ENCODE data around the gene ZC4H2.

Gene ZC4H2

DNA sequence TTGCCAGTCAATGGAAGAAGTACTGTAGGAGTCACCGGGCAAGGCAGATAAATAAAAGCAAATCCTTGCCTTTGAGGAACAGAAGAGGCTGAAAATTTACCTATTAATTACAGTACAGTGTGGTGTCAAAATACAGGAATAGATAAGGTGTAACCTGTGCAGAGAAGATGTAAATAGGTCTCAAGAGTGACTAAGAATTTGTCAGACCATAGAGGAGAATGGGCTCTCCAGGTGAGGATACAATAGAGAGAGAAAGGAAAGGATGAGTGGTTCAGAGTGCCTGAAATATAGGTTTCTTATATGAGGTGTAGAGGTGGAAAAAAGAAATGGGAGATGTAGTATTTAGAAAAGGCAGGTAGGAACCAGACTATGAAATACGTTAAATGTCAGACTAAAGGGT is 801 bp upstream of the ZC4H2 start:
- Histone ChIP-seq H3K36me3 (replicated peaks in 1 of 2; ENCODE audit: control insufficient read depth in 2 of 2, insufficient read depth in 2 of 2, low read length in 2 of 2) (no peaks in the 10 kb centered on the region), H3K27me3 (ENCODE audit: control insufficient read depth in 3 of 3, insufficient read depth in 3 of 3, low read depth in 1 of 3, low read length in 3 of 3) (no peaks in the 10 kb centered on the region), H3K9ac (ENCODE audit: low read depth, low read length, poor library complexity) (no peak overlapping the region), H2BK5ac (ENCODE audit: low read length) (no peak overlapping the region), H2BK120ac (ENCODE audit: low read depth, low read length) (no peak overlapping the region), H3K14ac (ENCODE audit: low read length) (no peak overlapping the region), H2AFZ (ENCODE audit: low read length) (peak overlapping the region; percentile 88), H3K4me1 (ENCODE audit: control insufficient read depth in 2 of 2, insufficient read depth in 1 of 2, low read depth in 1 of 2, low read length in 2 of 2) (peaks cover 0 to 3% of the 10 kb centered on the region in 2 donors), H3K4me2 (ENCODE audit: insufficient read depth, low read length, poor library complexity, severe bottlenecking) (peak overlapping the region; percentile 48), H2BK12ac (ENCODE audit: low read length) (no peak overlapping the region), H4K91ac (ENCODE audit: low read depth, low read length, poor library complexity) (no peak overlapping the region), H2BK15ac (ENCODE audit: low read length) (no peak overlapping the region), H2AK5ac (ENCODE audit: low read depth, low read length) (no peak overlapping the region), H4K8ac (ENCODE audit: low read depth, low read length) (no peak overlapping the region), H3K18ac (ENCODE audit: low read length) (no peak overlapping the region), H3K9me3 (replicated peaks in 1 of 2; ENCODE audit: control insufficient read depth in 2 of 2, insufficient read depth in 1 of 2, low read depth in 1 of 2, low read length in 2 of 2) (peaks cover 2 to 10% of the 10 kb centered on the region in 2 donors), H3K23ac (ENCODE audit: low read depth, low read length, poor library complexity) (no peak overlapping the region), H3K4me3 (ENCODE audit: low read length in 2 of 2) (peak overlapping the region in 1 of 2 donors; percentile 65), H3K27ac (replicated peaks; ENCODE audit: low read length) (no peak overlapping the region), H3K4ac (ENCODE audit: low read length) (no peak overlapping the region), H3K79me1 (ENCODE audit: low read depth, low read length) (no peaks in the 10 kb centered on the region)
- no peak for DNase-seq (ENCODE audit: low spot score)
- no CpG with 5 or more reads among the region's 2 CpGs for WGBS, 2 donors (ENCODE audit: extremely low coverage in 2 of 2, insufficient read length in 2 of 2, insufficient replicate concordance in 1 of 2)

DNA sequence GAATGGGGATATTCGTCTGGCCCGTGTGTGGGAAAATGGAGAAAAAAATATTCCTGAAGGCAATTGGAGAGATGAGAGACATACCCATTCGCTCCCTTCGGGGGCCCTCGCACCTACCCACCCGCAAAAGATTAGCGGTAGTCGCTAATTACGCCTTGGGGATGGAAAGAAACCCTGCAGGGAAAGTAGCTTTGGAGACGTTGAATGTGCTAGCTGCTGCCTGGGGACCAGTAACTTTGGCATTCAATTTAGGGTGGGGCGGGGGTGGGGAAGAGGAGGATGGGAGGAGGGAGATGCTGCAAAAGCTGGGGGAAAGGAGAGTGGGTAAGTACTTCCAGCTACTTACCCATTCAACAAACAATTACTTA is 407 bp upstream of the ZC4H2 start:
- H3K23ac ChIP-seq (ENCODE audit: low read depth, low read length, poor library complexity), result no peak overlapping the region
- no peak overlapping the region for H2BK12ac ChIP-seq (ENCODE audit: low read length)
- H2AK5ac ChIP-seq (ENCODE audit: low read depth, low read length), result no peak overlapping the region
- no peak overlapping the region for H4K91ac ChIP-seq (ENCODE audit: low read depth, low read length, poor library complexity)
- H3K18ac ChIP-seq (ENCODE audit: low read length), result no peak overlapping the region
- no peak overlapping the region for H3K9ac ChIP-seq (ENCODE audit: low read depth, low read length, poor library complexity)
- H3K4me1 ChIP-seq (ENCODE audit: control insufficient read depth in 2 of 2, insufficient read depth in 1 of 2, low read depth in 1 of 2, low read length in 2 of 2), result peaks cover 0 to 3% of the 10 kb centered on the region in 2 donors
- peak overlapping the region; percentile 48 for H3K4me2 ChIP-seq (ENCODE audit: insufficient read depth, low read length, poor library complexity, severe bottlenecking)
- no peak overlapping the region for H3K4ac ChIP-seq (ENCODE audit: low read length)
- H4K8ac ChIP-seq (ENCODE audit: low read depth, low read length), result no peak overlapping the region
- peak overlapping the region; percentile 28 for H3K27ac ChIP-seq (replicated peaks; ENCODE audit: low read length)
- no peak overlapping the region for H3K14ac ChIP-seq (ENCODE audit: low read length)
- peak overlapping the region; percentile 65 to 80 for H3K4me3 ChIP-seq (ENCODE audit: low read length in 2 of 2)
- H2BK15ac ChIP-seq (ENCODE audit: low read length), result no peak overlapping the region
- no peak overlapping the region for H2BK5ac ChIP-seq (ENCODE audit: low read length)
- peak overlapping the region; percentile 88 for H2AFZ ChIP-seq (ENCODE audit: low read length)
- H3K27me3 ChIP-seq (ENCODE audit: control insufficient read depth in 3 of 3, insufficient read depth in 3 of 3, low read depth in 1 of 3, low read length in 3 of 3), result no peaks in the 10 kb centered on the region
- H3K36me3 ChIP-seq (replicated peaks in 1 of 2; ENCODE audit: control insufficient read depth in 2 of 2, insufficient read depth in 2 of 2, low read length in 2 of 2), result no peaks in the 10 kb centered on the region
- WGBS, 2 donors (ENCODE audit: extremely low coverage in 2 of 2, insufficient read length in 2 of 2, insufficient replicate concordance in 1 of 2), result no CpG with 5 or more reads among the region's 11 CpGs
- no peak overlapping the region for H2BK120ac ChIP-seq (ENCODE audit: low read depth, low read length)
- peaks cover 3 to 13% of the 10 kb centered on the region in 2 donors for H3K9me3 ChIP-seq (replicated peaks in 1 of 2; ENCODE audit: control insufficient read depth in 2 of 2, insufficient read depth in 1 of 2, low read depth in 1 of 2, low read length in 2 of 2)
- no peak for DNase-seq (ENCODE audit: low spot score)
- H3K79me1 ChIP-seq (ENCODE audit: low read depth, low read length), result no peaks in the 10 kb centered on the region

DNA sequence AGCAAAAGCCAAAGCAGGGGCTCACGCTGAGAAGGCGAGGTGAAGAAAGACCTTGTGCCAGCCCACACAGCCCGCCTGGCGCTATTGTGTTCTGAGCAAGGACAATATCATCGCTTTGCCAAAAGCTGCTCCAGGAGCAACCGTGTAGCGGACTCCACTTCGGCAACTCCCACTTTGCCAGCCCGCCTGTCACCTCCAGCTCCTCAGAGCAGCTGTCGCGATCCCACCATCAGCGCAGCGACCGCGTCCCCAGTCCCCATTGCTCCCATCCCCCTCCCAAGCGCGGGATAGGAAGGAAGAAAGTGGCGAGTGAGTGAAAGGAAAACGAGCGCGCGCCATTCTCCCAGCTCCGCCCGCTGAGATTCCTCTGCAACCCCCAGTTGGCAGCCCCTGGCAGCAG is 759 bp downstream of the ZC4H2 start:
- Histone ChIP-seq H3K4me3 (ENCODE audit: low read length in 2 of 2) (peak overlapping the region; percentile 65 to 85), H2BK120ac (ENCODE audit: low read depth, low read length) (no peak overlapping the region), H2AK5ac (ENCODE audit: low read depth, low read length) (no peak overlapping the region), H3K27me3 (ENCODE audit: control insufficient read depth in 3 of 3, insufficient read depth in 3 of 3, low read depth in 1 of 3, low read length in 3 of 3) (no peaks in the 10 kb centered on the region), H3K36me3 (replicated peaks in 1 of 2; ENCODE audit: control insufficient read depth in 2 of 2, insufficient read depth in 2 of 2, low read length in 2 of 2) (no peaks in the 10 kb centered on the region), H3K9ac (ENCODE audit: low read depth, low read length, poor library complexity) (peak overlapping the region; percentile 72), H2BK12ac (ENCODE audit: low read length) (no peak overlapping the region), H3K9me3 (replicated peaks in 1 of 2; ENCODE audit: control insufficient read depth in 2 of 2, insufficient read depth in 1 of 2, low read depth in 1 of 2, low read length in 2 of 2) (peaks cover 5 to 18% of the 10 kb centered on the region in 2 donors), H2BK5ac (ENCODE audit: low read length) (no peak overlapping the region), H3K4me1 (ENCODE audit: control insufficient read depth in 2 of 2, insufficient read depth in 1 of 2, low read depth in 1 of 2, low read length in 2 of 2) (peaks cover 0 to 3% of the 10 kb centered on the region in 2 donors), H3K4me2 (ENCODE audit: insufficient read depth, low read length, poor library complexity, severe bottlenecking) (peak overlapping the region; percentile 62), H3K27ac (replicated peaks; ENCODE audit: low read length) (peak overlapping the region; percentile 71), H3K4ac (ENCODE audit: low read length) (no peak overlapping the region), H3K14ac (ENCODE audit: low read length) (peak overlapping the region; percentile 3), H4K91ac (ENCODE audit: low read depth, low read length, poor library complexity) (no peak overlapping the region), H3K79me1 (ENCODE audit: low read depth, low read length) (no peaks in the 10 kb centered on the region), H3K23ac (ENCODE audit: low read depth, low read length, poor library complexity) (no peak overlapping the region), H3K18ac (ENCODE audit: low read length) (peak overlapping the region; percentile 80), H4K8ac (ENCODE audit: low read depth, low read length) (no peak overlapping the region), H2BK15ac (ENCODE audit: low read length) (no peak overlapping the region), H2AFZ (ENCODE audit: low read length) (peak overlapping the region; percentile 88)
- WGBS, 2 donors (ENCODE audit: extremely low coverage in 2 of 2, insufficient read length in 2 of 2, insufficient replicate concordance in 1 of 2), result no CpG with 5 or more reads among the region's 24 CpGs
- DNase-seq (ENCODE audit: low spot score), result peak; percentile 29

DNA sequence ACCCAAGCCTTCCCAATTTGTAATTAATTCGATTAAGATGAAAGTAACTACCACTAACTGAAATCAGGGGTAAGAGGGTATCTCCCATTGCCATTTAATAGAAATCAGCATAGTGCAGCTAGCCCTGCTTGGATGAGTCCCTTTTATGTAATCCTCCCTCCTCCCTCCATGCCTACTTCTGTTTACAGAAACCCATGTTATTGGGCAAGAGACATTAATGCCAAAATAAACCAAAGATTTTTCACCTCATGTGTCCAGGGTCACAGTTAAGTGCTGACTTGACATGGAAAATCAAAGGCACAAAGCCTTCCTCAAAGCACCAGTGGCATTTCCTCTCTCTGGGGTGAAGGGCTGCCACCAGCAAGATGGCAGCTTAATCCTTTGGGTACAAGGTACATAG is 50.8 kb downstream of the ZC4H2 start:
- Histone ChIP-seq H4K8ac (ENCODE audit: low read depth, low read length) (no peak overlapping the region), H2BK120ac (ENCODE audit: low read depth, low read length) (no peak overlapping the region), H2BK12ac (ENCODE audit: low read length) (no peak overlapping the region), H2AFZ (ENCODE audit: low read length) (no peak overlapping the region), H3K27me3 (ENCODE audit: control insufficient read depth in 3 of 3, insufficient read depth in 3 of 3, low read depth in 1 of 3, low read length in 3 of 3) (no peaks in the 10 kb centered on the region), H3K79me1 (ENCODE audit: low read depth, low read length) (no peaks in the 10 kb centered on the region), H3K9ac (ENCODE audit: low read depth, low read length, poor library complexity) (no peak overlapping the region), H3K36me3 (replicated peaks in 1 of 2; ENCODE audit: control insufficient read depth in 2 of 2, insufficient read depth in 2 of 2, low read length in 2 of 2) (peaks cover 2 to 14% of the 10 kb centered on the region in 2 donors), H2BK5ac (ENCODE audit: low read length) (no peak overlapping the region), H3K18ac (ENCODE audit: low read length) (no peak overlapping the region), H3K4ac (ENCODE audit: low read length) (no peak overlapping the region), H3K23ac (ENCODE audit: low read depth, low read length, poor library complexity) (no peak overlapping the region), H4K91ac (ENCODE audit: low read depth, low read length, poor library complexity) (no peak overlapping the region), H3K14ac (ENCODE audit: low read length) (no peak overlapping the region), H3K27ac (replicated peaks; ENCODE audit: low read length) (no peak overlapping the region), H3K9me3 (replicated peaks in 1 of 2; ENCODE audit: control insufficient read depth in 2 of 2, insufficient read depth in 1 of 2, low read depth in 1 of 2, low read length in 2 of 2) (no peaks in the 10 kb centered on the region), H2AK5ac (ENCODE audit: low read depth, low read length) (no peak overlapping the region), H2BK15ac (ENCODE audit: low read length) (no peak overlapping the region), H3K4me2 (ENCODE audit: insufficient read depth, low read length, poor library complexity, severe bottlenecking) (no peak overlapping the region), H3K4me1 (ENCODE audit: control insufficient read depth in 2 of 2, insufficient read depth in 1 of 2, low read depth in 1 of 2, low read length in 2 of 2) (no peaks in the 10 kb centered on the region), H3K4me3 (ENCODE audit: low read length in 2 of 2) (no peak overlapping the region)
- no CpG with 5 or more reads among the region's 1 CpG for WGBS, 2 donors (ENCODE audit: extremely low coverage in 2 of 2, insufficient read length in 2 of 2, insufficient replicate concordance in 1 of 2)
- no peak for DNase-seq (ENCODE audit: low spot score)

All from neuronal stem cell (in vitro differentiated cells).